Measurements from ENCODE around the gene NRARP.

NRARP gene

DNA sequence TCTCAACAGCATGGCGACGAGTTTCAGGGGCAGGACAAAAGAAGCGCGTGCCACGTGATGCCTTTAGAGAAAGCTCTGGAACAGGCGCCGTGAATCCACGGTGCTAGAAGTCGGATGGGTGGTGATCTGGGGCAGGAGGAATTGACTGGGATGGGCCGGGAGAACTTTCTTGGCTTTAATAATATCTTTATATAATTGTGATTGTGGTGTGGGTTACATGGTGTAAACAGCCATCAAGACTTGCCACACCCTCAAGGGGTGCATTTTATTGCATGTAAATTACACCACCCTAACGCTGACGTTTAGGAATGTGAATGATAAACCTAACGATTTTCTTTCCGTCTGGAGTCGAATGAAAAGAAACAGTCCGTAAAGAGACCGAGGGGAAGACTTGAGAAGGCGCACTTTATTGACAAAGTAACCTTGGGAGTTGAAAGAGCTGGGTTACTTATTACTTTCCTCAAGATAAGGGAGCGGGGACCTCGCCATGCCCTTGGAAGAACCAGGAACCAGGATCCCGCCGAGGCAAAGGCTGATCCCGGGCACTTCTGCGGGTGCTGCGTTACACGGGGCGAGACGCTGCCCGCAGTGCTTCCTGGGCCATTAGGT, 8.5 kb downstream of the NRARP start:
- peak overlapping the region; percentile 58 for H3K27ac ChIP-seq (ENCODE audit: low read length)
- no peak overlapping the region for H3K4me3 ChIP-seq (ENCODE audit: low read depth in 1 of 2, low read length in 2 of 2)
- peaks cover 26% of the 10 kb centered on the region for H3K27me3 ChIP-seq (ENCODE audit: low read depth, low read length)
- H3K36me3 ChIP-seq (ENCODE audit: control insufficient read depth in 1 of 2, insufficient read depth in 2 of 2, low read length in 2 of 2): no peaks in the 10 kb centered on the region
- H3K4me1 ChIP-seq (ENCODE audit: control insufficient read depth in 1 of 2, insufficient read depth in 2 of 2, low read length in 2 of 2): peaks cover 0 to 16% of the 10 kb centered on the region in 2 donors
- H3K9me3 ChIP-seq (ENCODE audit: control insufficient read depth in 1 of 2, low read length in 2 of 2): no peaks in the 10 kb centered on the region

DNA sequence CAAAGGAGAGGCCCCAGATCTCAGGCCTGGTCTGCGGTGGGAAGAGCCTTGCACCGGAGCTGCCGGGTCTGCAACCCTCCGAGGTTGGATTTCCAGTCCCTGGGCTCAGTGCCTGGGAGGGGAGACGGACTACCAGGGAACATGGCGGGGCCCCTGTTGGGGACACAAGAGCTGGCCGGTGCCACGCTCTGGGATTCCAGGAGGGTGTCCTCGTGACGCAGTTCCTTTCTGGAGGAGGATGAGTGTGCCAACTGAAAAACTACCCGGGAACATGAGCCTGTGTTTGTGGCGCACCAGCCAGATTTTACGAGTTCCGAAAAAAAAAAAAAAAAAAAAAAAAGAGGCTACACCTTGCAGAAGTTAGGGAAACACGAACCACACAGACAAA, 9.0 kb downstream of the NRARP start:
- H3K4me3 ChIP-seq (ENCODE audit: low read depth in 1 of 2, low read length in 2 of 2): no peak overlapping the region
- peaks cover 22% of the 10 kb centered on the region for H3K27me3 ChIP-seq (ENCODE audit: low read depth, low read length)
- peak overlapping the region; percentile 28 for H3K27ac ChIP-seq (ENCODE audit: low read length)
- H3K36me3 ChIP-seq (ENCODE audit: control insufficient read depth in 1 of 2, insufficient read depth in 2 of 2, low read length in 2 of 2): no peaks in the 10 kb centered on the region
- H3K4me1 ChIP-seq (ENCODE audit: control insufficient read depth in 1 of 2, insufficient read depth in 2 of 2, low read length in 2 of 2): peaks cover 0 to 16% of the 10 kb centered on the region in 2 donors
- H3K9me3 ChIP-seq (ENCODE audit: control insufficient read depth in 1 of 2, low read length in 2 of 2): no peaks in the 10 kb centered on the region

DNA sequence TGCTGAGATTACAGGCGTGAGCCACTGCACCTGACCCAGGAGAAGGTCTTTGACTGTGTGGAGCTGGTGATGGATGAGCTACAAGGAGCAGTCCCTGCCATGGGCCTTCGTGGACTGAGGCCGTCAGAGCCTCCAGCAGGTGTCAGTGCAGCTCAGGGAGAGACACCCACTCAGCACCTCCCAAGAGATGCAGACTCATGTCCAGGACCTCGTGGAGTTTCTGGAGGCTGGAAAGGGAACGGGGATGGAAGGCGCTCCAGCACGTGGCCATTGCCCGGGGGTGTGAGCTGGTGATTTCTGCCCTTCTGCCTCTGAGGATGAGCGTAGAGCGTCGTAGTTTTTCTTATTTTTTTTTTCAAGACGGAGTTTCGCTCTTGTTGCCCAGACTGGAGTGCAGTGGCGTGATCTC, 15.1 kb downstream of the NRARP start:
- Histone ChIP-seq H3K27me3 (ENCODE audit: low read depth, low read length) (no peaks in the 10 kb centered on the region), H3K27ac (ENCODE audit: low read length) (no peak overlapping the region), H3K36me3 (ENCODE audit: control insufficient read depth in 1 of 2, insufficient read depth in 2 of 2, low read length in 2 of 2) (no peaks in the 10 kb centered on the region), H3K4me1 (ENCODE audit: control insufficient read depth in 1 of 2, insufficient read depth in 2 of 2, low read length in 2 of 2) (no peaks in the 10 kb centered on the region), H3K4me3 (ENCODE audit: low read depth in 1 of 2, low read length in 2 of 2) (no peak overlapping the region), H3K9me3 (ENCODE audit: control insufficient read depth in 1 of 2, low read length in 2 of 2) (no peaks in the 10 kb centered on the region)

DNA sequence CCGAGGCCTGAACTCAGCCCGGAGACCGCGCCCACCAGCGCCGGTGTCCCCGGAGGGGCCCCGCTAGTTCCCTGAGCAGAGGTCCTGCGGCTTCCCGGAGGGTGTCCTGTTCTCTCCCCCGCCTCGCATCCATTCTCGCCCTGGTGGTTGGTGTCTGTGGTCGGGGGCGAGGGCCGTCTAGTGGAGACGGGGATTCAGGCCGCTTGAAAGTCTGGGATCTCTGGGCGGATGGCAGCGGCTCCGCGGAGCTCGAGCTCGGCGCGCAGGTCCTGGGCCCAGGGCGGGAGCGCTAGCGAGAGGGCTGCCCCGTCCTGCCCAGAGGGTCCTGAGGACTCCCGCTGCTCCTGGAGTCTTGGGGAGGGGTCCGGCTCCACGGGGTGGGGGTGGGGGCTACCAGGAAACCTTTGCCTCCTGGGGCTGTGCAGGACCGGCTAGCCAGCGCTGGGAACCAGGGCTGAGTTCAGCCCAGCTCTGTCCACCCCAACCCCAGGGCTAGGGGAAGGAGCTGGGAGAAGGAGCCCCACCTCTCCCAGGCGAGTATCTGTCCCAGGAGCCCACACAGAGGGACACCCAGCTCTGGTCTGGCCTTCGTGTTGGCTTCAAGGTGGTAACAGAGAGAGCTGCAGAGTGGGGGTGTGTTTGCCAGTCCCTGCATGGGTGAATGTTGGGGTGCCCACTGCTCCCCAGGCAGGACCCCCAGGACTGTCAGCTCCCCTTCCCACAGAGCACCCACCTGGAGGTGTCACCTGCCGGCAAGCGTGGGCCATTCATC, 20.5 kb downstream of the NRARP start:
- Histone ChIP-seq H3K27ac (ENCODE audit: low read length) (no peak overlapping the region), H3K27me3 (ENCODE audit: low read depth, low read length) (no peaks in the 10 kb centered on the region), H3K9me3 (ENCODE audit: control insufficient read depth in 1 of 2, low read length in 2 of 2) (no peaks in the 10 kb centered on the region), H3K36me3 (ENCODE audit: control insufficient read depth in 1 of 2, insufficient read depth in 2 of 2, low read length in 2 of 2) (no peaks in the 10 kb centered on the region), H3K4me1 (ENCODE audit: control insufficient read depth in 1 of 2, insufficient read depth in 2 of 2, low read length in 2 of 2) (peaks cover 2 to 16% of the 10 kb centered on the region in 2 donors), H3K4me3 (ENCODE audit: low read depth in 1 of 2, low read length in 2 of 2) (no peak overlapping the region)

DNA sequence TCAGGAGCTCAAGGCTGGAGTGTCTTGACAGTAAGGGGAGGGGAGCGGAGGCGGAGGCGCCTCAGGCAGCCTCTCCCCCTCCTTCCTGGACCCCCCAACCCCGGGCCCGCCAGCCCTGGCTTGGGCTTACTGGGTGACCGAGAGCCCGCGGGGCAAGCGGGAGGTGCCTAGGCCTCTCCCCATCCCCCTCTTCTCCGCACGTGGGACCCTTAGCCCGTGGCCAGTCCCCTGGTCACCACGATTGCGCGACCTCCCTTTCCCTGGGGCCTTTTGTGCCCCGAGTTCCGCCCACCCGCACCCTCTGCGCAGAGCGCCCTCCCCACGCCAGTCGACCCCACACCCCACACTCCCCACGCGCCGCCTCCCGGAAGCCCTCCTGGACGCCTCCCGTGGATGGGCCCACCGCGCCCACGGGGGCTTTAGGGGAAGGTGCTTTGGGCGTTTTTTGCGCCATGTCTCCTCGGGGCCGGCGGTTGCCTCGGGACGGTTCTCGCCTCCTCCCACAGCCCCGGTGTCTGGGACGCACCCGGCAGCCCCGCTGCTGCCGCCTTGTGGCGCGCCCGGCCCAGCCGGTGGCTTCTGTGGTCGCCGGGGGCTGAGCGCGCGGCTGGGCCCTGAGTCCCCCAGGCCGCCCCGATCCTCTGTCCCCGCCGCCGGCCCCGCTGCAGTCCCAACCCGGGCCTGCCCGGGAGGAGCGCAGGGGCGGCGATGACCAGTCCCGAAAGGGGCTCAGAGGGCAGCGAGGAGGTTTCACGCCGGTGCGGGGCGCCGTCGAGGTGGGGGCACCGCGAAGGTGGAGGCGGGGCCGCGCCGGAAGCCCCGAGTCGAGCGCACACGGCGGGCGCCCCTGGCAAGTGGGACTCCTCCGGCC, 21.4 kb downstream of the NRARP start:
- no peak overlapping the region for H3K4me3 ChIP-seq (ENCODE audit: low read depth in 1 of 2, low read length in 2 of 2)
- no peaks in the 10 kb centered on the region for H3K9me3 ChIP-seq (ENCODE audit: control insufficient read depth in 1 of 2, low read length in 2 of 2)
- H3K4me1 ChIP-seq (ENCODE audit: control insufficient read depth in 1 of 2, insufficient read depth in 2 of 2, low read length in 2 of 2): peaks cover 8 to 24% of the 10 kb centered on the region in 2 donors
- H3K27ac ChIP-seq (ENCODE audit: low read length): no peak overlapping the region
- H3K36me3 ChIP-seq (ENCODE audit: control insufficient read depth in 1 of 2, insufficient read depth in 2 of 2, low read length in 2 of 2): no peaks in the 10 kb centered on the region
- H3K27me3 ChIP-seq (ENCODE audit: low read depth, low read length): no peaks in the 10 kb centered on the region

DNA sequence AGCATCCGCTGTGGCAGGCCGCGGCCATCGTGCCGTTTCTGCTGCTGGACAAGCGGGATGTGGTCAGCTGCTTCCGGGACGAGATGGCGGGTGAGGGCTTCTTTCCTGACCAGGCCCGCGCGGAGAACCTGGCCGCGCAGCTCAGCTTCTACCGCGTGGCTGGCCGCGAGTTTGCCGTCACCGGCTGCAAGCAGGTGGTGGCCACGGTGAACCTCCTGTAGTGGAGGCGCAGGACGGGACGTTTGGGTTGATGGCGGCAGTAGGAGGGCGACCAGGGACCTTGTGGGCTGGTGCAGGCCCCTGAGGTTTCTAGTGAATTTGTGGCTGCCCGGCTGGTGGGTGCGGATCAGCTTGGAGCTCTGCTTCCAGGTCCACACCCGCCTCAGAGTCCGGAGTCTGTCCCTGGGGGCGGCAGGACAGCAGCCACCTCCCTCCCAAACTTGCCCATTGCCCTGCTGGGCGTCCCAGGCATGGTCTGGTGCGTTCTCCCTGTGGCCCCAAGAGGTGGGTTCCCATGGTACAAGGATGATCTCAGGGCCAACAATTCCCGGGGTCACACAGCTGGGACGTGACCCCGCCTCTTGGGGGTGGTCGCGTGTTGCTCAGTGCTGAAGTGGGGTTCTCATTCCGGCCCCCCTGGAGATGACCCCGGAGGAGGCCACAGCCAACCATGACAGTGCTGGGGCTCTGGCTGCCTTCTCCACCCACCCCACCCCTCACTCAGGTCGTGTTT, 22.2 kb downstream of the NRARP start:
- Histone ChIP-seq H3K4me3 (ENCODE audit: low read depth in 1 of 2, low read length in 2 of 2) (no peak overlapping the region), H3K4me1 (ENCODE audit: control insufficient read depth in 1 of 2, insufficient read depth in 2 of 2, low read length in 2 of 2) (peaks cover 8 to 26% of the 10 kb centered on the region in 2 donors), H3K27ac (ENCODE audit: low read length) (no peak overlapping the region), H3K36me3 (ENCODE audit: control insufficient read depth in 1 of 2, insufficient read depth in 2 of 2, low read length in 2 of 2) (no peaks in the 10 kb centered on the region), H3K9me3 (ENCODE audit: control insufficient read depth in 1 of 2, low read length in 2 of 2) (no peaks in the 10 kb centered on the region), H3K27me3 (ENCODE audit: low read depth, low read length) (no peaks in the 10 kb centered on the region)

DNA sequence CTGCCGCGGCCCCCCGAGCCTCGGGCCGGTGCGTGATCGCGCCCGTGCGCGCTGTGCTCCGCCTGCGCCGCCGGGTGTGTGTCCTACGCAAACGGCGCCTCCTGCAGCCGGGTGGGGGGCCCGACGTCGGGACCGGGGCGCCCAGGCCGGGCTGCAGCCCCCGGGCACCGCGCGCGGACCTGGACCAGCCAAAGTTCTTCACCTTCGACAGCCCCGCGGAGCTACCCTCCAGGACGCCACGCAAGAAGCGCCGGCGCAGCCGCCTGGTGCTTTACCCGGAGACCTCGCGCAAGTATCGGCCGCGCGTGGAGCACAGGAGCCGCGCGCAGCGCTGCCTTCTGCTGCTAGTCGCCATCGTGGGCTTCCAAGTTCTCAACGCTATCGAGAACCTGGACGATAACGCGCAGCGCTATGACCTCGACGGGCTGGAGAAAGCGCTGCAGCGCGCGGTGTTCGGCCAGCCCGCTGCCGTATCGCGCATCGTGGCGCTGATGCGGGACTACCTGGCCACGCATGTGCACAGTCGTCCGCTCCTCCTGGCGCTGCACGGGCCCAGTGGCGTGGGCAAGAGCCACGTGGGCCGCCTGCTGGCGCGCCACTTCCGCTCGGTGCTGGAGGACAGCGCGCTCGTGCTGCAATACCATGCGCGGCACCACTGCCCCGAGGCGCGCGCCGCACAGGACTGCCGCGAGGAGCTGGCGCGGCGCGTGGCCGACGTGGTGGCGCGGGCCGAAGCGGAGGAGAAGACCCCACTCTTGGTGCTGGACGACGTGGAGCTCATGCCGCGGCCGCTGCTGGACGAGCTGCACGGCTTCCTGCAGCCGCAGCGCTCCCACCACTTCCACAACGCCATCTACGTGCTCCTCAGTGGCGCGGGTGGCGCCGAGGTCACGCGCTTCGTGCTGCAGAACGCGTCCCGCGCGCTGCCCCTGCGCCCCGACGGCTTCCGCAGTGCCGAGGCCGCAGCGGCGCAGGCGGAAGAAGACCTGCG, 23.1 kb downstream of the NRARP start:
- Histone ChIP-seq H3K36me3 (ENCODE audit: control insufficient read depth in 1 of 2, insufficient read depth in 2 of 2, low read length in 2 of 2) (peaks cover 0 to 5% of the 10 kb centered on the region in 2 donors), H3K27me3 (ENCODE audit: low read depth, low read length) (no peaks in the 10 kb centered on the region), H3K4me3 (ENCODE audit: low read depth in 1 of 2, low read length in 2 of 2) (peak overlapping the region in 1 of 2 donors; percentile 64), H3K4me1 (ENCODE audit: control insufficient read depth in 1 of 2, insufficient read depth in 2 of 2, low read length in 2 of 2) (peaks cover 8 to 26% of the 10 kb centered on the region in 2 donors), H3K9me3 (ENCODE audit: control insufficient read depth in 1 of 2, low read length in 2 of 2) (no peaks in the 10 kb centered on the region), H3K27ac (ENCODE audit: low read length) (no peak overlapping the region)

DNA sequence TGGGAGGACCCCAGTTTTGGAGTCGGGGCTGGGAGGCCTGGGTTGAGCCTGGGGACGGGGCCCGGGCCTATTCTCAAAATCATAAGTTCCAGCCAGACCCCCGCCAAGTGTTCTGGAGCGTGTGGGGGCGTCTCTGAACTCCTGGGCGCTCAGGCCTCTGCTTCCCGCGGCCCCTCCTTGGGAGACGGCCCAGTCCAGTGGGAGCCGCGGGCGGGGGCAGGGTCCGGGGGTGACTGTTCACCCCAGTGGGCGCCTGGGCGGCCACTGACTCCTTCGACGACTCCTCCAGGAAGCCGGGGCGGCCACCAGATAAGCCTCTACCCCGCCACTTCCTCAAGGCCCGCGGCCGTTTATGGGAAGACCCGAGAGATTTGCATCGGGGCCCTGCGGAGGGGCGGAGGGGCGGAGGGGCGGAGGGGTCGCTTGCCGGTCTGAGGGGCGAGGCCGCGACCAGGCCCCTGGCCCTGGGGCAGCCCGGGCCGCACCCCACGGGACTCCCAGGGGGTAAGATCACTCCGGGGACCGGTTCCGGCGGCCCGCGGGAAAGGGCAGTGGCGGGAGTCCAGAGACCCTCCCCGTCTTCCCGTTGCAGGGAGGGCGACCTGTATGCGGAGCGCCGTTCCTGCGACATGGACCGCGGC, 23.9 kb downstream of the NRARP start:
- peak overlapping the region; percentile 72 for H3K27ac ChIP-seq (ENCODE audit: low read length)
- no peaks in the 10 kb centered on the region for H3K27me3 ChIP-seq (ENCODE audit: low read depth, low read length)
- peaks cover 0 to 12% of the 10 kb centered on the region in 2 donors for H3K36me3 ChIP-seq (ENCODE audit: control insufficient read depth in 1 of 2, insufficient read depth in 2 of 2, low read length in 2 of 2)
- H3K4me3 ChIP-seq (ENCODE audit: low read depth in 1 of 2, low read length in 2 of 2): peak overlapping the region; percentile 50 to 64
- H3K9me3 ChIP-seq (ENCODE audit: control insufficient read depth in 1 of 2, low read length in 2 of 2): no peaks in the 10 kb centered on the region
- peaks cover 8 to 26% of the 10 kb centered on the region in 2 donors for H3K4me1 ChIP-seq (ENCODE audit: control insufficient read depth in 1 of 2, insufficient read depth in 2 of 2, low read length in 2 of 2)

DNA sequence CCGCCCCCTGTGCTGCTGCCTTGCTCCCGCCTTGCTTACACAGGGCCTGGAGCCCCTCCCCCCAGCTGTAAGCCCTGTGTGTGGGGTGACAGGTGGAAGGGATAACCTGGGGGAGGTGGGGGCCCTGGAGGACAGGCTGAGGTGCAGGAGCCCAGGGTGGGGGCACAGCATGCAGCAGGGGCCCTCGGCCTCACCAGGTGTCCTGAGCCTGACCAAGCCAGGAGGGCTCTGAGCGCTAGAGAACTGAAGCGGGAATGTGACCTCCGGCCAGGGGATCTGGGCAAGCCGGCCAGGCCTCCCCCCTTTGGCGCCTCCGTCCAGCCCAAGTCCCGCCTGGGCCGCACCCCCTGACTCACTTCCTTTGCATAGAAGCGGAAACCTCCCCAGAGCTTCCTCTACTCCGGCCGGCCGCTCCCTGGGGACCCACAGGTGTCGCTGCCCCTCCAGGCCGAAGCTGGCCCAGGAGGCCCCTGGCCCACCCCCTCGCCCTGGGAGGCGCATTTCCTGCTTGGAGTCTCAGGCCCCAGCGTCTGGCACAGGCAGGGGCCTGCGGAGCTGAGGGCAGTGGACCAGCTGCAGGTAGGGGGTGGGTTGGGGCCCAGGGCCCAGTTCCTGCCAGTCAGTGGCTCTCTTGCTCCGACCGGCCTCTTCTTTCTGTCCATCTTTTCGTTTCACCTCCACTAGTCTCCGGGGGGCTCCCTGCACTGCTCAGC, 24.6 kb downstream of the NRARP start, which contains the start of gene TOR4A:
TOR4A (plus strand) TSS at position 398 of the 713 bp plus-strand sequence. CDS start 964 bp downstream, outside the sequence.
- Histone ChIP-seq H3K9me3 (ENCODE audit: control insufficient read depth in 1 of 2, low read length in 2 of 2) (no peaks in the 10 kb centered on the region), H3K27ac (ENCODE audit: low read length) (peak within 1 kb of the TSS; percentile 72), H3K4me3 (ENCODE audit: low read depth in 1 of 2, low read length in 2 of 2) (peak within 1 kb of the TSS; percentile 50 to 64), H3K4me1 (ENCODE audit: control insufficient read depth in 1 of 2, insufficient read depth in 2 of 2, low read length in 2 of 2) (peaks cover 8 to 26% of the 10 kb centered on the region in 2 donors), H3K36me3 (ENCODE audit: control insufficient read depth in 1 of 2, insufficient read depth in 2 of 2, low read length in 2 of 2) (peaks cover 0 to 19% of the 10 kb centered on the region in 2 donors), H3K27me3 (ENCODE audit: low read depth, low read length) (no peaks in the 10 kb centered on the region)
